NCI-H524 (cell line): ENCODE data around the gene DRICH1.
"Not testable (repeated sequence)": the region's sequence is repeated elsewhere in the genome, so short reads cannot be mapped to it uniquely, and the experiment has no call there.

Experiments
- DNase-seq, 2 experiments: peaks; one replicate each; lab custom pipeline; 2025; lab: John Stamatoyannopoulos, UW

The DRICH1 gene

DNA sequence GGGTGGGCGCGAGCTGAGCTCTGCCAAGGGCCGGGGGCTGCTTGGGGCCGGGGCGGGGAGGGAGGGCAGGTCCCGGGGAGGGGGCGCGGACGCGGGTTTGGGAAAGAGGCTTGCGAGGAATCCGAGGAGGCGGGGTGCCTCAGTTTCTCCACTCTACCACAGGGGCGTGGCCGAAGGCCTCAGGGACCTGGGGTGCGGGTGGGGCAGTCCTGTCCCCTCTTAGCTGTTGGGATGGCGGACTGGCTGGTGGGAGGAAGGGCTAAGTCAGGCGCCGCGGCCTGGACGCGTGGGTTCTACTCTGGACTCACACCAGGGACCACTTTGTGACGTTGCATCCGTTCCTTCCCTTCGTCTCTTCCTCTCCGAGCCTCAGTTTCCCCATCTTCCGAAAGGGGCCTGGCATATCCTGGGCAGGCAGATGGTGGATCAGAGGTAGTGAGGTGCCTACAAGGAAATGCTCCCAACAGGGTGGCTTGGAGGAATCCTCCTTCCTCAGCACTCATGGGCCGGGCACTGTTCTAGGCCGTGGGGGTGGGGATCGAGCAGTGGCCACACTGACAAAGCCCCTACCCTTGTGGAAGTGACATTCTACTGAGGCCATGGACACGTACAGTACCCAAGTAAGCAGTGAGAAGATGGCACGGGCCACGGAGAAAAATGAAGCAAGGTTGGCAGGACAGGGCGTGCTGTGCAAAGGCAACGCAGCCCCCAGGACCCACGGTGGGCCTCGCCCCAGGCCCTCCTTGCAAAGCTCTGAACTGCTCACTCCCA lies 65.2 kb downstream of the DRICH1 start:
- DNase-seq, result no peak

DNA sequence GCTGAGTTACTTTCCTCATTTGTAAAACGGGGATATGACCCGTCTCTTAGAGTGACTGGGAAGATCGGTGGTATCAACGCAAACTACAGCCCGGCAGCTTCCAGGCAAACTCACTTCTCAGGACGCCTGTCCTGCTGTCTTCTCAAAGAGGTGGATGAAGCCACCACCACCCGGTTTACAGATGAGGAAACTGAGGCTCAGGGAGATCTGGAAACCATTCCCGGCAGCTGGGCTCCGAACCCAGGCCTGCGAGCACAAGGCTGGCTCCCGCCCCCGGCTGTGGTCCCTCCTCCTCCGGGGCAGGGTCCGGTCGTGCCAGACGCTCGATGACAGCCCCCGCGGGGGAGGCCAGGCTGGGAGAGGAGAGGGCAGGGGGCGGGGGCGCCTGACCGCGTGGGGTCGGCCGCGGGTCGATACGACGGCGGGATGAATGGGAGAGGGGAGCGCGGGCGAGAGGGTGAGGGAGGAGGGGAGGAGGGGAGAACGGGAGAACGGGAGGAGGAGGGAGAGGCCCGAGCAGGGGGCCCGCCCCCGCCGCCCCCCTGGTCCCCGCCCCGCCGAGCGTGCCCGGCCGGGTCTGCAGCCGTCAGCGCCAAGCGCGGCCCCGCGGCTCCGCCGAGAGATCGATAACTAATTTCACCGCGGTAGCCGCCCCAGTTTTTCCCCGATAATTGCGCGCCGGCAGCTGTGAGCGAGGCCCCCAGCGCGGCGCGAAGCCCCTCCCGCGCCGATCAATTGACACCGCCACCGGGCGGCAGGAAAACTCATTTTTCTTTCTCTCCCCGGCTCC lies 66.0 kb downstream of the DRICH1 start:
- DNase-seq, result peak in 1 of 2 experiments; percentile 21

- DNase-seq, result peak; percentile 32 to 38
Measured at GRCh38 chr22:23565305-23565914, 66.7 kb downstream of the DRICH1 start.

DNA sequence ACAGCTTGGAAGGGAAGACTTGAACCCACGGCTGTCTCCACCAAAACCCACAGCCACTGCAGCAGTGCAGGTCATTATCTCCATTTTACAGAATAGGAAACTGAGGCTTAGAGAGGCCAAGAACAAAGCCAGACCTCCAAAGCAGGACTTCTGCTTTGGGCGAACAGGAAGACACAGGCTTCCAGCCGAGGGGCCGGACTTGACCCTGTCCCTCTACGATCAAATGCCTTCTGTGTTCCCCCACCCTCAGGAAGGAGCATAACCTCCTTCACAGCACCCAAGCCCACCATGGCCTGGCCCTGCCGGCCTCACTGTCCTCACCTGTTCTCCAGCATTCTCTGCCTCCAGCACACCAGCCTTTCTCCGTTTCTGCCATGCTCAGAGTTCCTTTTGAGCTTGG lies 67.8 kb downstream of the DRICH1 start:
- no peak for DNase-seq

DNA sequence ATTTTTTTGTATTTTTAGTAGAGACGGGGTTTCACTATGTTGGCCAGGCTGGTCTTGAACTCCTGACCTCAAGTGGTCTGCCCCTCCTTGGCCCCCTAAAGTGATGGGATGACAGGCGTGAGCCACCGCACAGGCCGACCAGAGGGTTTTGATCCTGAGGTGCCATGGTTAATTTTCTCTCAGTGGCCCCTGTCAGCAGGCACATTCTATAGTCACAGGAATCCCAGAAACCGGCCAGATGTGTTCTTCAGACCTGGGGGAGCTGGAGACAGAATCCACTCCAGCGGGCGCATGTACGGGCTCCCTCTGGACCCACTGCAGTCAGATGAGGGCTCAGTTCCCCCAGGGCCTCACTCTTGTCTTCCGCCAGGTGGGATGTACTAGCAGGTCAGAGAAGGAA lies 69.0 kb downstream of the DRICH1 start:
- DNase-seq, result no peak

DNA sequence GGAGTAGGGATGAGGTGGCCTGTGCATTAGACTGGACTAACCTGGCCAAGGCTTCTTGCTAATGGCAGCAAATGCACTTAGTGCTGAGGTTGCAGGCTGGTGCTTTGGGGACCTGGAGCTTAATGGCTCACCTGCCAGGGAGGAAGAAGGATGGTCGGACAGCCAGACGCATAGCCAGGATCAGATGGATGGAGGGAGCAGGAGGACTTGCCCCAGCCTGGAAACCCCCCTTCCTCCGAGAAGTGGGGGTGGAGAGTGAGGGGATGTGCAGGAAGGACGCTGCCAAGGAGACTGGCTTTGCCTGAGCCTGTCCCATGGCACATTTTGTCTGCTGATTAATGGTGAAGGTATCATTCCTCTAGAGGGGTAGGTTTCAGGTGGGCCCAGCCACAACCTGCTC lies 69.9 kb downstream of the DRICH1 start:
- DNase-seq, result no peak

GRCh38 chr22:23561025-23561510 lies 71.1 kb downstream of the DRICH1 start:
- not testable (repeated sequence) for DNase-seq

- not testable (repeated sequence) for DNase-seq
Measured at GRCh38 chr22:23560215-23560614, 71.9 kb downstream of the DRICH1 start.
